ELF-1 (cell line): ENCODE data around the gene MOCS1.

ENCODE experiments used
- DNase-seq: peaks from one replicate; pipeline ENCODE4 v3.0.0-alpha.2; 2016; ENCODE audit warnings: low read depth, low spot score

MOCS1 gene

DNA sequence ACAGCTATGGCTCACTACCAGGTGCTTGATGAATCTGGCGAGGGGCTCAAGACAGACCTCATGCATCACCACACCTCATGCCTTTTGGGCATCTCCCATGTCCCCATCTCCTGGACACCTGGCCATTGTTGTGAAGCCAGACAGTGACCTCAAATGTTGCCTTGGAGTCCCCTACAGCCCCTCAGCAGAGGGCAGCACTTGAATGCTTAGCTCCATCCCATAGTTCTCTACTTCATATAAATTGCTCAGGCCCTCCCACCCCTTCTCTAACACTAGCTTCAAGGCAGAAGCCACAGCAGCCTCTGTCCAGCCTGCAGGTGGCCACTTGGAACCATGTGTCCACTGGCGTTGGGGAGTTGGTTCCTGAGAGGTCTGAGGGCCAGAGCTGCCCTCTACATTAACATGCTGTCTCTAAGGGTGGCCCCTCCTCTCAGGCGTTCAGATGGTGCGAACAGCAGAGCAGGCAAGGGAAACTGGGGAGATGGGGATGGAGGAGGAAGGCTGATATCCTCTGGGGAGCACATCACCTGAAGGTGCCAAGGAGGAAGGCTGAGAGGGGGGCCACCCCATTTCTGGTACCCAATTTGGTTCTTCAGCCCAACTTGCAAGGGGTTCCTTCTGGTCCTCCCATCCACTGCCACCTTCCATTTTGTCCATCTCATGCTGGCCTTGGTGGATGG is 31.3 kb downstream of the MOCS1 start:
- DNase-seq = no peak

GRCh38 chr6:39902136-39902535 is 32.1 kb downstream of the MOCS1 start:
- DNase-seq = no peak

DNA sequence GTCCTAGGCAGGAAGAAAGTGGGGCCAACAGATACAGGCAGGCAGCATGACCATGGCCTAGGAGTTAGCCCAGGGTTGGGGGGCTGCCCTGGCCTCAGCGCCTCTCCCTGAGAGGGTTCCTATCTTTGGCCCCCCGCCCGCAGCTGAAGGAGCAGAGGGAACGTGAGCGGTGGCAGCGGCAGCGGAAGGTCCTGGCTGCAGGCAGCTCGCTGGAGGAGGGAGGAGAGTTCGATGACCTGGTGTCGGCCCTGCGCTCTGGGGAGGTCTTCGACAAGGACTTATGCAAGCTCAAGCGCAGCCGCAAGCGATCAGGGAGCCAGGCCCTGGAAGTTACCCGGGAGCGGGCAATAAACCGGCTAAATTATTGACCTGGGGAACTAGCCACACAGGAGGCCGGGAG is 32.6 kb downstream of the MOCS1 start:
- no peak for DNase-seq

DNA sequence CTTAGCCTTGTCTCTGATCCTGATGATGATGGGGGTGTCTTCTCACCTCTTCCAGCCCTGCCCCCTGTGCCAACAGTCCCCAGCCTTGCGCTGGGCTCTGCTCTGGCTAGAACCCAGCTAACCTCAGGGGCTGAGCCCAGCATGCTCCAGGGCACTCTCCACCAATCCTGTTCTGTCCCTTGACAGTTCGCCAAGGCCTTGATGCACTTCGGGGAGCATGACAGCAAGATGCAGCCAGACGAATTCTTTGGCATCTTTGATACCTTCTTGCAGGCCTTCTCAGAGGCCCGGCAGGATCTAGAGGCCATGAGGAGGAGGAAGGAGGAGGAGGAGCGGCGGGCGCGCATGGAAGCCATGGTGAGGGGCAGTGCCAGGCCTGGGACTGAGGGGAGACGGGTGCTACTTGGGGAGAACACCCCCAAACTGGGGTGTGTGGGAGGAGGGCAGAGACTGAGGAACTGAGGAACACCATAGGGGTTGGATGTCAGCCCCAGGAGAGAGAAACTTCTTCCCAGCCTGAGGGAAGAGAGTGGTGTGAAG is 33.1 kb downstream of the MOCS1 start:
- DNase-seq = no peak

GRCh38 chr6:39899554-39900295 is 34.5 kb downstream of the MOCS1 start:
- no peak for DNase-seq

DNA sequence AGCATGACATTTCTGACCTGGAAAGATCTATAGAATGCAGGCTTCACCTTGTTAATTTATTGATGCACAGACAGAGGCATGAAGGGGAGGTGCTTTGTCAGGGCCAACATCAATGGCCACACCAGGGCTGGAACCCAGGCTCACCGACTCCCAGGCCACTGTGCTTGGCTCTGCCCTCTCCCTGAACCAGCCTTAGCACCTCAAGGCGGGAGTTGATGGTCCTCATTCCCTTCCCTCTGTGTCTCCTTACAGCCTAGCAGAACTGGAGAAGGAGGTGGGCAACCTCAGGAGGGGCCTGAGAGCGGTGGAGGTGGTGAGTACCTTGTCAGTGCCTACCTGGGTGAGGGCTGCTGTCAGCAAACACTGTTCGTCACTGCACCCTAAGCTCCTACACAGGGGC is 35.6 kb downstream of the MOCS1 start:
- no peak for DNase-seq

GRCh38 chr6:39897698-39898097 is 36.6 kb downstream of the MOCS1 start:
- peak; percentile 23 for DNase-seq

- DNase-seq = no peak
Measured at GRCh38 chr6:39896701-39897100, 37.6 kb downstream of the MOCS1 start.

GRCh38 chr6:39893286-39893685 is 41.0 kb downstream of the MOCS1 start:
- no peak for DNase-seq

- peak; percentile 78 for DNase-seq
Measured at GRCh38 chr6:39892490-39893129, 41.7 kb downstream of the MOCS1 start.

- no peak for DNase-seq
Measured at GRCh38 chr6:39891976-39892375, 42.3 kb downstream of the MOCS1 start.

DNA sequence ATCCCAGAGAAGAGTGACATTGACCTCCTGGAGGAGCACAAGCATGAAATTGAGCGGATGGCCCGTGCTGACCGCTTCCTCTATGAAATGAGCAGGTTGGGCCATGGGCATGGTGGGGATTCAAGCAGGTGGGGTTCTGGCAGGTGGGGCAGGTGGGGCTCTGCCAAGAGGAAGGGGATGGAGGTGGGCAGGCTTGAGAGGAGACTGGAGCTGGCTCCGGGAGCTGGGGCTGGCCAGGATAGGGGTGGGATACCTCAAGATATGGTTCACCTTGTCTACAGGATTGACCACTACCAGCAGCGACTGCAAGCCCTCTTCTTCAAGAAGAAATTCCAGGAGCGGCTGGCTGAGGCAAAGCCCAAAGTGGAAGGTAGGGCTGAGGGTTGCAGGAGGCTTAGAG is 42.9 kb downstream of the MOCS1 start:
- DNase-seq = no peak

GRCh38 chr6:39889229-39889628 is 45.0 kb downstream of the MOCS1 start:
- DNase-seq = no peak

DNA sequence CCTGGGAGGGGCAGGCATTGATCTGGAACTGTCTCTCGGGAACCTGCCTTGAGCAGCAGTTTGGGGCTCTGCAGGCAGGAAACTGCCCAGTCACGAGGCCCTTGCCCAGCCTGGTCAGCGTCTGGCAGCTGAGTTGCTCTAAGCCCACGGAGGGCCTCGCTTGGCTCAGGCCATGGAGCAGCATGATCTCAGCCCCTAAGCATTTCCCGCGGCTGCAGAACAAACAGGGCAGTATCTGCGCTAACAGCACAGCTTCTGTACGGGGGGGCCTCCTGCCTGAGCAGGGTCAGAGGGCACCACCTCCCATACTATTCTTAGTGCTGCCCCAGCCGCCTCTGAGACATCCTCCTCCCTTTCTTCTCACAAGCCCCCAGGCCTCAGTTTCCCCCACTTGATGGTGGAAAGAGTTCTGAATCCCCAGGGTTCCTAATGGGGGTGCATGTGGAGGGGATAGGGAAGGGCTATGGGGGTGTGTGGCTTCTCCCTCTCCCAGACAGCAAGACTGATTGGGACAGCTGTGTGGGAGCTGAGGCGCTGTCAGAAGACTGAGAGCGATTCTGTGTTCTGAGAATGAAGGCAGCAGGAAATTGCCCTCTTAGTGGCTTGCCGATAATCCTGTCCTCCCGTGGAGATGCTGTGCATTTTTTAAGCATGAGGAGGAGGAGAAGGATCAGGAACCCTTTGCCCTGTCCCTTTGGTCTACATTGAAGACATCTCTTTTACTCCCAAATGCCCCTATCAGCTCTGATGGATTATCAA is 46.4 kb downstream of the MOCS1 start:
- peak; percentile 84 for DNase-seq

- no peak for DNase-seq
Measured at GRCh38 chr6:39886871-39887270, 47.4 kb downstream of the MOCS1 start.

DNA sequence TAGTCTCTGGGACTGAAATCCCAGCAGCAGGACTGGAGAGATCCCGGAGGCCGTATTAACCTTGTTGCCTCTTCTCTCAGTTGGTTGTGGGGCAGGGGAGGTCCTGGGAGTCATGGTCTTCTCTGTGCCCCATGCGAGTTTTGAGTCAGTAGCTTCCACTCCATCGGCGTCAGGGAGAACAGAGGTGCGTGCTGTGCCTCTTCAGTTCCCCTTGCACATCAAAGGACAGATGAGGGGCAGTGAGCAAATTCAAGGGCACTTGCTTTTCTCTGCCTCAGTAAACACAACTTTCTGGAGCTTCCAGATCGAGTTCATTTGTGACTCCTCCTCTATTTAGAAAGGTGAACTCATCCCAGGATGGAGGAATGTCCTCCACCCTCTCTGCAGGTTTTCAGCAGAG is 48.6 kb downstream of the MOCS1 start:
- no peak for DNase-seq

GRCh38 chr6:39884696-39885095 is 49.6 kb downstream of the MOCS1 start:
- DNase-seq = no peak

DNA sequence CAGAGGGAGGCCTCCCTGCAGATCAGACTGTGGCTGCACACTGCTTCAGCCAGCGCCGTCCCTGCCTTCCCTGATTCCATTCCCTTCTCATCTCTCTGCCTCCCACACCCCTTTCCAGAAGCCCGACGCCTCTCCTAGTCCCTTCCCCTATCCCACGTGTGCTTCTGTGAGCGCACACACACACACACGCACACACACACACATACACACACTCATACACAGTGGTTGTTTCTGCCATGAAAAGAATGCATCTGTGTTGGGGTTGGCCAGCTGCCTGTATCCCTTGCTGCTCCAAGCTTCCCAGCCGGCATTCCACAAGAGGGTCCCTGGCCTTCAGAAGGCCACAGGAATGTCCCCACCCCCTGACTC is 51.7 kb downstream of the MOCS1 start:
- peak; percentile 54 for DNase-seq

DNA sequence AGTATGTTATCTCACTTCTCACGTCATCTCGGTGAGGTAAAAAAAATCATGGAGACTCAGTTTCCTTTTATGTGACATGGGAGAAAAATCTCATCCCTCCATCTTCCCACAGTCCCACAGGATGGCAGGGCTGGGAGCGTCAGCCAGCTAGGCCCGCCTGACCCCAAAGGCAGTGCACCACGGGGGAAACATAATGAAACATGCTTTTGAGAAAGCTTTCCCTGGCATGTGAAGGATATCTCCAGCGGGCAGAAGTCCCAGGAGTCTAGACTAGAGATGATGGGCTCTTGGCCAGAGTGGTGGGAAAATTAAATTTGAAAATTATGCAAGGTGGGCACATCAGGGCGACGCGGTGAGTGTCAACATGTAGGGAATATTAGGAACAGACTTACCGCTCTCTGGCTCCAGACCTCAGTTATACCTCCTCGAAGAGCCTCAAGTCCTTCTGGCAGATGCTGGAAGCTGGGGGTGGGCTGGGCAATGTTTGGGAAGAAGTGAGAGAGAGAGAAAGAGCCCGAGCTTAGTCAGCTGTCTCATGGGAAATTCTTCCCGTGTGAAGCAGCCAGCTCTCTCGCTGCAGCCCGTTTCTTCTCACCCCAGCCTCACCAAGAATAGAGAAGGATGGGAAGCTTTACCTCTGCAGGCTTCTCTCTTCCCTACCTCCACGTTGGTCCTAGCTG is 52.3 kb downstream of the MOCS1 start:
- no peak for DNase-seq

- no peak for DNase-seq
Measured at GRCh38 chr6:39880594-39880993, 53.7 kb downstream of the MOCS1 start.

DNA sequence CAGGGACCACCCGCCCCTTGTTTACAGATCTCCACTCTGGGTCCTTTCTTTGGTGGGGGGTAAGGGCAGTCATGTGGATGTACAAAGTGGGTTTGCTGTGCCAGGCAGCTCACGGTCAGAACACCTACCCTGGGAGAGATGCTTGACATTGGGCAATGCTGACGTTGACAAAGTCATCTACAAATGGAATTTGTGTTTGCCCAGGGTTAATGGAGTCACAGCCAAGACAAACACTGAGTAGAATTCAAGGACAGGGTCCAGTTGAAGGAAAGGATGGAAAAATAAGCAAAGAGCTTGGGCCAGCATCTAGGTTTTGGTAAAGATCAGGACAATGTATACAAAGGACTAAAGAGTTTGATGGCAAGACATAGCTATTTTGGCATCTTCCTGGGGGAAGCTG is 54.7 kb downstream of the MOCS1 start:
- no peak for DNase-seq
